HepG2 (cell line): ENCODE measurements around the gene CNP. TPM values are rescaled to one million over a fixed set of nuclear protein-coding genes. Genes with fewer than 3 reads are reported as not detected.
A peak's percentile ranks its signal among the peaks of the same experiment; 100 is the strongest.

ENCODE experiments used
- CEBPB ChIP-seq: IDR thresholded peaks from 2 replicates; pipeline ENCODE4 v1.6.1; 2011; ENCODE audit warnings: low read depth, low read length, improper control_type of control experiment, borderline replicate concordance
- GFI1 ChIP-seq: sonication (generic); formaldehyde crosslinking; IDR thresholded peaks from 2 replicates; pipeline ENCODE4 v1.5.0; 2020; ENCODE audit warnings: missing genetic modification reagents, mild to moderate bottlenecking, borderline replicate concordance
- HHEX ChIP-seq: IDR thresholded peaks from 2 replicates; pipeline ENCODE4 v1.6.1; 2016; ENCODE audit warnings: control low read depth
- MAZ ChIP-seq, 2 experiments: sonication (generic) in 1 of 2; formaldehyde crosslinking in 1 of 2; IDR thresholded peaks; 2 replicates each; pipeline versions ENCODE4 v1.5.0 to v1.6.1; 2012 to 2020; ENCODE audit warnings: low read depth in 2 of 2, mild to moderate bottlenecking in 2 of 2, borderline replicate concordance in 1 of 2, improper control_type of control experiment in 1 of 2, low read length in 1 of 2, missing genetic modification reagents in 1 of 2, moderate library complexity in 1 of 2
- MED8 ChIP-seq: sonication (generic); formaldehyde crosslinking; IDR thresholded peaks from 2 replicates; pipeline ENCODE4 v1.8.1; 2023; ENCODE audit warnings: mild to moderate bottlenecking, missing genetic modification reagents; ENCODE audit not compliant: insufficient replicate concordance
- NFIB ChIP-seq: sonication (generic); formaldehyde crosslinking; IDR thresholded peaks from 2 replicates; pipeline ENCODE4 v1.9.0; 2021; ENCODE audit warnings: missing genetic modification reagents, mild to moderate bottlenecking, borderline replicate concordance
- SMAD9 ChIP-seq: sonication (generic); formaldehyde crosslinking; IDR thresholded peaks from 2 replicates; pipeline ENCODE4 v1.5.1; 2020; ENCODE audit warnings: mild to moderate bottlenecking, missing genetic modification reagents
- TP53 ChIP-seq: sonication (generic); formaldehyde crosslinking; conservative IDR thresholded peaks from 2 replicates; pipeline ENCODE4 v1.4.0; 2020; ENCODE audit warnings: missing genetic modification reagents
- WIZ ChIP-seq: sonication (generic); formaldehyde crosslinking; IDR thresholded peaks from 2 replicates; pipeline ENCODE4 v1.5.1; 2020; ENCODE audit warnings: mild to moderate bottlenecking, missing genetic modification reagents
- ZC3H4 ChIP-seq: sonication (generic); formaldehyde crosslinking; IDR thresholded peaks from 2 replicates; pipeline ENCODE4 v1.4.0; 2020; ENCODE audit warnings: missing genetic modification reagents, borderline replicate concordance
- ZNF20 ChIP-seq: sonication (generic); formaldehyde crosslinking; IDR thresholded peaks from 2 replicates; pipeline ENCODE4 v1.4.0; 2020; ENCODE audit warnings: mild to moderate bottlenecking, moderate library complexity, missing genetic modification reagents
- ZNF230 ChIP-seq: sonication (generic); formaldehyde crosslinking; IDR thresholded peaks from 2 replicates; pipeline ENCODE4 v1.4.0; 2020; ENCODE audit warnings: mild to moderate bottlenecking, missing genetic modification reagents
- ZNF577 ChIP-seq: sonication (generic); formaldehyde crosslinking; IDR thresholded peaks from 2 replicates; pipeline ENCODE4 v1.4.0; 2020; ENCODE audit warnings: mild to moderate bottlenecking, low read depth, missing genetic modification reagents, borderline replicate concordance
- ZNF607 ChIP-seq: sonication (generic); formaldehyde crosslinking; IDR thresholded peaks from 2 replicates; pipeline ENCODE4 v1.5.1; 2020; ENCODE audit warnings: missing genetic modification reagents, mild to moderate bottlenecking, borderline replicate concordance
- ZNF713 ChIP-seq: sonication (generic); formaldehyde crosslinking; IDR thresholded peaks from 2 replicates; pipeline ENCODE4 v1.4.0; 2020; ENCODE audit warnings: mild to moderate bottlenecking, missing genetic modification reagents
- ZNF766 ChIP-seq: sonication (generic); formaldehyde crosslinking; IDR thresholded peaks from 2 replicates; pipeline ENCODE4 v1.5.0; 2020; ENCODE audit warnings: missing genetic modification reagents, borderline replicate concordance
- polyA plus RNA-seq, 8 experiments: library from polyadenylated mRNA; depleted of rRNA in 3 of 8; stranded (reverse) in 7 of 8; unstranded in 1 of 8; fragments of >200 nt; fragmentation: Illumina TruSeq in 4 of 8; extraction: Trizol in 4 of 8; gene quantifications; 2 replicates each; pipeline versions ENCODE4 v1.2.1 to v1.2.3, GENCODE V29; 2011 to 2016; ENCODE audit warnings: low read depth in 4 of 8, missing spikeins in 1 of 8, mixed read lengths in 1 of 8; ENCODE audit not compliant: insufficient read depth in 1 of 8
- total RNA-seq, 5 experiments: library from RNA; depleted of rRNA; stranded (reverse); fragments of >200 nt; fragmentation: Illumina TruSeq; extraction: Trizol; gene quantifications; 2 replicates each; pipeline ENCODE4 v1.2.3, GENCODE V29; 2016; ENCODE audit warnings: low read depth in 1 of 5
- TF ChIP-seq, protein P1 (sequence below): sonication (generic); formaldehyde crosslinking; IDR thresholded peaks from 2 replicates; pipeline ENCODE4 v1.4.0; 2020; ENCODE audit warnings: mild to moderate bottlenecking, missing genetic modification reagents
- TF ChIP-seq, protein P2 (sequence below): IDR thresholded peaks from 2 replicates; pipeline ENCODE4 v1.6.1; 2016; ENCODE audit warnings: low read depth, borderline replicate concordance
- TF ChIP-seq, protein P3 (sequence below): sonication (generic); formaldehyde crosslinking; IDR thresholded peaks from 2 replicates; pipeline ENCODE4 v1.5.0; 2020; ENCODE audit warnings: missing genetic modification reagents, mild to moderate bottlenecking, borderline replicate concordance
- TF ChIP-seq, protein P4 (sequence below): fragments of 450-650 bp; IDR thresholded peaks from 2 replicates; pipeline ENCODE4 v1.6.1; 2017
- TF ChIP-seq, protein P5 (sequence below): sonication (generic); formaldehyde crosslinking; IDR thresholded peaks from 2 replicates; pipeline ENCODE4 v1.4.0; 2020; ENCODE audit warnings: missing genetic modification reagents, borderline replicate concordance

The CNP gene
- total and polyA plus RNA-seq, 2 of the 13 experiments (the other 11 are each of a cell fraction or from before 2014, with no cell fraction given), result 97.2 to 161 TPM

DNA sequence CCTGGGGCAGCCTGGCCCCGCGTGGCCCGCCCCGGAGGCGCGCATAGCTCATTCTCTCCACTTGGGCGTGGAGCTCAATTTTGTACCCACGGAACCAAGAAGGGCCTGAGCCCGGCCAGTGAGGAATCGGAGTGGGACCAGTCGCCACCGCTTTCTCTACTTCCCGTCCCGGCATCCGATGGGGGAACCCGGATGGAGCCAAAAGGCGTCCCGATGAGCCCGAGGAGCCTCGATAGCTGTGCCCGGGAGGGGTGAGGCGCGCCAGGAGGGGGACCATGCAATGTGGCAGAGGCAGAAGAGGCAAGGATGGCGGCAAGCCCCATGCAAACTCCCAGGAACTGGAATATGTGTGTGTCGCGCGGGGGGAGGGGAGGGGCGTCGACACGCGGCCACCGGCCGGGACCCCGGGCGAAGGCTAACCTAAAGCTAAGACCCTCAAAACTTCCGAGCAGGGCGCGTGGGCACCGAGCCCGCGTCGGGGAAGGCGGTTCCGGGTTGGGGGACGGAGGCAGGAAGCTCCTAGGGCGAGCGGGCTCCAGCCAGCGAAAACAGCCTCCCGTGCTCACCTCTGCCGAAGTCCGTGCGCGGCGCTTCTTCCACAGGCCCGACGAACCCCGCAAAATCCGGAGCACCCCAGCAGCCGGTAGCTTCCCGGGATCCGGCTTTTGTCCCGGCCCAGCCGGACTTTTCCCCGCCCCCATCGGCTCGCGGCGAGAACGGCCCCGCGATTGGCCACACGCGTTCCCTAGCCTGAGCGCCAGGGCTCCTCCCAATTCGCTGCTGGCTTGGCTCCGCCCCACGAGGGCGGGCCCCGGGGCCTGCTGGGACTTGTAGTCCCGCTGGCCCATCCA, 48.1 kb upstream of the CNP start, which contains the start of gene ACLY (continued):
- TF ChIP-seq, protein P1, sequence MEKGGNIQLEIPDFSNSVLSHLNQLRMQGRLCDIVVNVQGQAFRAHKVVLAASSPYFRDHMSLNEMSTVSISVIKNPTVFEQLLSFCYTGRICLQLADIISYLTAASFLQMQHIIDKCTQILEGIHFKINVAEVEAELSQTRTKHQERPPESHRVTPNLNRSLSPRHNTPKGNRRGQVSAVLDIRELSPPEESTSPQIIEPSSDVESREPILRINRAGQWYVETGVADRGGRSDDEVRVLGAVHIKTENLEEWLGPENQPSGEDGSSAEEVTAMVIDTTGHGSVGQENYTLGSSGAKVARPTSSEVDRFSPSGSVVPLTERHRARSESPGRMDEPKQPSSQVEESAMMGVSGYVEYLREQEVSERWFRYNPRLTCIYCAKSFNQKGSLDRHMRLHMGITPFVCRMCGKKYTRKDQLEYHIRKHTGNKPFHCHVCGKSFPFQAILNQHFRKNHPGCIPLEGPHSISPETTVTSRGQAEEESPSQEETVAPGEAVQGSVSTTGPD (CRISPR knock-in tag), result 0 out of 2 replicates have a peak, but pooled peaks have one; percentile 12
- no peak for TF ChIP-seq TP53 (CRISPR knock-in tag)
- TF ChIP-seq ZNF20 (CRISPR knock-in tag), result 0 out of 2 replicates have a peak, but pooled peaks have one; percentile 63
- no peak for TF ChIP-seq NFIB (CRISPR knock-in tag)
- TF ChIP-seq, protein P2, sequence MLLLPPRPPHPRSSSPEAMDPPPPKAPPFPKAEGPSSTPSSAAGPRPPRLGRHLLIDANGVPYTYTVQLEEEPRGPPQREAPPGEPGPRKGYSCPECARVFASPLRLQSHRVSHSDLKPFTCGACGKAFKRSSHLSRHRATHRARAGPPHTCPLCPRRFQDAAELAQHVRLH (CRISPR knock-in tag), result 0 out of 2 replicates have a peak, but pooled peaks have one; percentile 7
- 0 out of 2 replicates have a peak, but pooled peaks have one; percentile 43 for TF ChIP-seq SMAD9 (CRISPR knock-in tag)
- no peak for TF ChIP-seq MAZ (IDR thresholded peaks at IDR 0.05; ENCODE audit: borderline replicate concordance, low read depth, low read length)
- 0 out of 2 replicates have a peak, but pooled peaks have one; percentile 26 for TF ChIP-seq MAZ (CRISPR knock-in tag; IDR thresholded peaks at IDR 0.05; ENCODE audit: low read depth)
- no peak for TF ChIP-seq CEBPB
- TF ChIP-seq ZNF607 (CRISPR knock-in tag), result peak; percentile 59; the same call in 1 of the 2 replicates
- no peak for TF ChIP-seq ZC3H4 (CRISPR knock-in tag)
- TF ChIP-seq MED8 (CRISPR knock-in tag), result peak; percentile 80
- no peak for TF ChIP-seq ZNF713 (CRISPR knock-in tag)
- no peak for TF ChIP-seq GFI1 (CRISPR knock-in tag)
- TF ChIP-seq, protein P3, sequence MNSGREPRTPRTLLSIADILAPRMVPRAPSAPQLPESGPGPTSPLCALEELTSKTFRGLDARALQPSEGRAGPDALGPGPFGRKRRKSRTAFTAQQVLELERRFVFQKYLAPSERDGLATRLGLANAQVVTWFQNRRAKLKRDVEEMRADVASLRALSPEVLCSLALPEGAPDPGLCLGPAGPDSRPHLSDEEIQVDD (CRISPR knock-in tag), result no peak
- TF ChIP-seq, protein P4, sequence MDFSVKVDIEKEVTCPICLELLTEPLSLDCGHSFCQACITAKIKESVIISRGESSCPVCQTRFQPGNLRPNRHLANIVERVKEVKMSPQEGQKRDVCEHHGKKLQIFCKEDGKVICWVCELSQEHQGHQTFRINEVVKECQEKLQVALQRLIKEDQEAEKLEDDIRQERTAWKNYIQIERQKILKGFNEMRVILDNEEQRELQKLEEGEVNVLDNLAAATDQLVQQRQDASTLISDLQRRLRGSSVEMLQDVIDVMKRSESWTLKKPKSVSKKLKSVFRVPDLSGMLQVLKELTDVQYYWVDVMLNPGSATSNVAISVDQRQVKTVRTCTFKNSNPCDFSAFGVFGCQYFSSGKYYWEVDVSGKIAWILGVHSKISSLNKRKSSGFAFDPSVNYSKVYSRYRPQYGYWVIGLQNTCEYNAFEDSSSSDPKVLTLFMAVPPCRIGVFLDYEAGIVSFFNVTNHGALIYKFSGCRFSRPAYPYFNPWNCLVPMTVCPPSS, result no peak
- TF ChIP-seq ZNF766 (CRISPR knock-in tag), result no peak; the same call in 1 of the 2 replicates
- TF ChIP-seq HHEX, result no peak
- no peak; the same call in none of the 2 replicates for TF ChIP-seq WIZ (CRISPR knock-in tag)
- TF ChIP-seq ZNF230, result peak; percentile 19; the same call in 1 of the 2 replicates
- TF ChIP-seq, protein P5, sequence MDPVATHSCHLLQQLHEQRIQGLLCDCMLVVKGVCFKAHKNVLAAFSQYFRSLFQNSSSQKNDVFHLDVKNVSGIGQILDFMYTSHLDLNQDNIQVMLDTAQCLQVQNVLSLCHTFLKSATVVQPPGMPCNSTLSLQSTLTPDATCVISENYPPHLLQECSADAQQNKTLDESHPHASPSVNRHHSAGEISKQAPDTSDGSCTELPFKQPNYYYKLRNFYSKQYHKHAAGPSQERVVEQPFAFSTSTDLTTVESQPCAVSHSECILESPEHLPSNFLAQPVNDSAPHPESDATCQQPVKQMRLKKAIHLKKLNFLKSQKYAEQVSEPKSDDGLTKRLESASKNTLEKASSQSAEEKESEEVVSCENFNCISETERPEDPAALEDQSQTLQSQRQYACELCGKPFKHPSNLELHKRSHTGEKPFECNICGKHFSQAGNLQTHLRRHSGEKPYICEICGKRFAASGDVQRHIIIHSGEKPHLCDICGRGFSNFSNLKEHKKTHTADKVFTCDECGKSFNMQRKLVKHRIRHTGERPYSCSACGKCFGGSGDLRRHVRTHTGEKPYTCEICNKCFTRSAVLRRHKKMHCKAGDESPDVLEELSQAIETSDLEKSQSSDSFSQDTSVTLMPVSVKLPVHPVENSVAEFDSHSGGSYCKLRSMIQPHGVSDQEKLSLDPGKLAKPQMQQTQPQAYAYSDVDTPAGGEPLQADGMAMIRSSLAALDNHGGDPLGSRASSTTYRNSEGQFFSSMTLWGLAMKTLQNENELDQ (CRISPR knock-in tag), result no peak
- TF ChIP-seq ZNF577 (CRISPR knock-in tag), result no peak
